ENCODE data around the gene C12orf57.

DNA sequence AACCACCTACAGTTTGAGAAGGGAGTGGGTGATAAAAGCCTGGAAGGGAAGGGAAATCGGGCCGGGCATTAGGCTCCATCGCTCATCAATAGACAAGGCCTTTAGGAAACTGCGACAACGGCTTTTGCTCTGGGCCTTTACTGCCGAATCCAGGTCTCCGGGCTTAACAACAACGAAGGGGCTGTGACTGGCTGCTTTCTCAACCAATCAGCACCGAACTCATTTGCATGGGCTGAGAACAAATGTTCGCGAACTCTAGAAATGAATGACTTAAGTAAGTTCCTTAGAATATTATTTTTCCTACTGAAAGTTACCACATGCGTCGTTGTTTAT is 467 bp upstream of the C12orf57 start:
- TF ChIP-seq POLR2AphosphoS5 (IDR thresholded peaks at IDR 0.05; ENCODE audit: low read depth) (no peak), EZH2phosphoT487 (IDR thresholded peaks at IDR 0.05; ENCODE audit: unreplicated experiment) (no peak), EZH2 (IDR thresholded peaks at IDR 0.05; ENCODE audit: low read depth, unreplicated experiment) (no peak), CREB1 (CRISPR knock-in tag; IDR thresholded peaks at IDR 0.05; ENCODE audit: low read depth) (no peak), JUNB (IDR thresholded peaks at IDR 0.05; ENCODE audit: unreplicated experiment) (no peak)
- TF ChIP-seq, protein P1, sequence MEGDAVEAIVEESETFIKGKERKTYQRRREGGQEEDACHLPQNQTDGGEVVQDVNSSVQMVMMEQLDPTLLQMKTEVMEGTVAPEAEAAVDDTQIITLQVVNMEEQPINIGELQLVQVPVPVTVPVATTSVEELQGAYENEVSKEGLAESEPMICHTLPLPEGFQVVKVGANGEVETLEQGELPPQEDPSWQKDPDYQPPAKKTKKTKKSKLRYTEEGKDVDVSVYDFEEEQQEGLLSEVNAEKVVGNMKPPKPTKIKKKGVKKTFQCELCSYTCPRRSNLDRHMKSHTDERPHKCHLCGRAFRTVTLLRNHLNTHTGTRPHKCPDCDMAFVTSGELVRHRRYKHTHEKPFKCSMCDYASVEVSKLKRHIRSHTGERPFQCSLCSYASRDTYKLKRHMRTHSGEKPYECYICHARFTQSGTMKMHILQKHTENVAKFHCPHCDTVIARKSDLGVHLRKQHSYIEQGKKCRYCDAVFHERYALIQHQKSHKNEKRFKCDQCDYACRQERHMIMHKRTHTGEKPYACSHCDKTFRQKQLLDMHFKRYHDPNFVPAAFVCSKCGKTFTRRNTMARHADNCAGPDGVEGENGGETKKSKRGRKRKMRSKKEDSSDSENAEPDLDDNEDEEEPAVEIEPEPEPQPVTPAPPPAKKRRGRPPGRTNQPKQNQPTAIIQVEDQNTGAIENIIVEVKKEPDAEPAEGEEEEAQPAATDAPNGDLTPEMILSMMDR (conservative IDR thresholded peaks at IDR 0.05; ENCODE audit: low read depth in 2 of 2), result no peak
- TF ChIP-seq, protein P2, sequence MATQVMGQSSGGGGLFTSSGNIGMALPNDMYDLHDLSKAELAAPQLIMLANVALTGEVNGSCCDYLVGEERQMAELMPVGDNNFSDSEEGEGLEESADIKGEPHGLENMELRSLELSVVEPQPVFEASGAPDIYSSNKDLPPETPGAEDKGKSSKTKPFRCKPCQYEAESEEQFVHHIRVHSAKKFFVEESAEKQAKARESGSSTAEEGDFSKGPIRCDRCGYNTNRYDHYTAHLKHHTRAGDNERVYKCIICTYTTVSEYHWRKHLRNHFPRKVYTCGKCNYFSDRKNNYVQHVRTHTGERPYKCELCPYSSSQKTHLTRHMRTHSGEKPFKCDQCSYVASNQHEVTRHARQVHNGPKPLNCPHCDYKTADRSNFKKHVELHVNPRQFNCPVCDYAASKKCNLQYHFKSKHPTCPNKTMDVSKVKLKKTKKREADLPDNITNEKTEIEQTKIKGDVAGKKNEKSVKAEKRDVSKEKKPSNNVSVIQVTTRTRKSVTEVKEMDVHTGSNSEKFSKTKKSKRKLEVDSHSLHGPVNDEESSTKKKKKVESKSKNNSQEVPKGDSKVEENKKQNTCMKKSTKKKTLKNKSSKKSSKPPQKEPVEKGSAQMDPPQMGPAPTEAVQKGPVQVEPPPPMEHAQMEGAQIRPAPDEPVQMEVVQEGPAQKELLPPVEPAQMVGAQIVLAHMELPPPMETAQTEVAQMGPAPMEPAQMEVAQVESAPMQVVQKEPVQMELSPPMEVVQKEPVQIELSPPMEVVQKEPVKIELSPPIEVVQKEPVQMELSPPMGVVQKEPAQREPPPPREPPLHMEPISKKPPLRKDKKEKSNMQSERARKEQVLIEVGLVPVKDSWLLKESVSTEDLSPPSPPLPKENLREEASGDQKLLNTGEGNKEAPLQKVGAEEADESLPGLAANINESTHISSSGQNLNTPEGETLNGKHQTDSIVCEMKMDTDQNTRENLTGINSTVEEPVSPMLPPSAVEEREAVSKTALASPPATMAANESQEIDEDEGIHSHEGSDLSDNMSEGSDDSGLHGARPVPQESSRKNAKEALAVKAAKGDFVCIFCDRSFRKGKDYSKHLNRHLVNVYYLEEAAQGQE (IDR thresholded peaks at IDR 0.05; ENCODE audit: unreplicated experiment), result no peak
